A673 (cell line): ENCODE measurements around the gene CLTCL1.

ENCODE experiments used
- CTCF ChIP-seq: fragments of 300-800, 200-600 bp; sonication (generic); conservative IDR thresholded peaks from 2 replicates; pipeline ENCODE4 v1.5.1; 2017; ENCODE audit warnings: low read depth, mild to moderate bottlenecking, antibody characterized with exemption, low read length, moderate library complexity, mixed read lengths
- EZH2 ChIP-seq: fragments of 200-600 bp; sonication (generic); IDR thresholded peaks from 2 replicates; pipeline ENCODE4 v1.6.1; 2017; ENCODE audit warnings: borderline replicate concordance, low read depth, mild to moderate bottlenecking, mixed read lengths, antibody characterized with exemption, low read length; ENCODE audit not compliant: poor library complexity, severe bottlenecking

- no peak for TF ChIP-seq CTCF
- no peak for TF ChIP-seq EZH2
Measured at GRCh38 chr22:19182472-19183157, 108.9 kb downstream of the CLTCL1 start.
